Astrocyte of the cerebellum (primary cell): ENCODE results near the gene SMS.

Source experiments
- DNase-seq: peaks from one replicate; pipeline ENCODE4 v3.0.0-alpha.2; 2011; ENCODE audit warnings: low read depth
- H3K4me3 ChIP-seq: 2 replicates; pipeline ENCODE4 v1.5.1; 2011; ENCODE audit warnings: mild to moderate bottlenecking, low read depth, low read length, moderate library complexity
- CTCF ChIP-seq: IDR thresholded peaks from 2 replicates; pipeline ENCODE4 v1.5.1; 2012; ENCODE audit warnings: low read length, low read depth, moderate library complexity, mild to moderate bottlenecking; ENCODE audit errors: missing control alignments
- in situ Hi-C: cut with HindIII; loops from 2 replicates; pipeline ENCODE4 v1.10.0; 2017; ENCODE audit warnings: low sequenced_read_pairs

Gene SMS

GRCh38 chrX:22021751-22022324 lies 81.3 kb downstream of the SMS start:
- in situ Hi-C loops: no loop called here
- H3K4me3 ChIP-seq: no peak overlapping the region
- DNase-seq: no peak
- TF ChIP-seq CTCF: no peak

- in situ Hi-C loops: no loop called here
- no peak for TF ChIP-seq CTCF
- DNase-seq: no peak
- no peak overlapping the region for H3K4me3 ChIP-seq
Measured at GRCh38 chrX:22024577-22024976, 84.1 kb downstream of the SMS start.

- TF ChIP-seq CTCF: no peak
- H3K4me3 ChIP-seq: no peak overlapping the region
- in situ Hi-C loops: no loop called here
- no peak for DNase-seq
Measured at GRCh38 chrX:22025751-22026150, 85.2 kb downstream of the SMS start.

- in situ Hi-C loops: no loop called here
- no peak overlapping the region for H3K4me3 ChIP-seq
- DNase-seq: no peak
- TF ChIP-seq CTCF: no peak
Measured at GRCh38 chrX:22026731-22027130, 86.2 kb downstream of the SMS start.

- in situ Hi-C loops: no loop called here
- TF ChIP-seq CTCF: no peak
- no peak for DNase-seq
- H3K4me3 ChIP-seq: no peak within 1 kb of the TSS
Measured at GRCh38 chrX:22032084-22032483, 91.6 kb downstream of the SMS start, which contains the start of gene PHEX. TSS of gene PHEX (plus strand) at chrX:22032325. CDS start at chrX:22033006, 681 bp downstream.

GRCh38 chrX:22032506-22032905 lies 92.0 kb downstream of the SMS start:
- no peak overlapping the region for H3K4me3 ChIP-seq
- in situ Hi-C loops: no loop called here
- TF ChIP-seq CTCF: no peak
- DNase-seq: no peak
